GM23338 (cell line): ENCODE measurements around the gene WDR70. TPM values are rescaled to one million over a fixed set of nuclear protein-coding genes. Genes with fewer than 3 reads are reported as not detected.

Experiments used
- ATAC-seq: fragments of 200-7000 bp; cut with Tn5 transposase; 3 replicates; pipeline ENCODE4 v1.9.1; 2020
- DNase-seq: peaks from one replicate; pipeline ENCODE4 v3.0.0-alpha.2; 2015; ENCODE audit warnings: low spot score
- H2AFZ ChIP-seq: fragments of 200-600 bp; sonication (generic); 2 replicates; pipeline ENCODE4 v1.8.0; 2016; ENCODE audit warnings: antibody characterized with exemption, mild to moderate bottlenecking, moderate library complexity
- H3F3A ChIP-seq: fragments of 200-600 bp; sonication (generic); replicated peaks from 2 replicates; pipeline ENCODE4 v1.8.0; 2017; ENCODE audit warnings: antibody characterized with exemption, mixed run types, low read depth
- H3K27ac ChIP-seq: fragments of 200-600 bp; sonication (generic); 2 replicates; pipeline ENCODE4 v1.6.1; 2016; ENCODE audit warnings: low read depth
- H3K27me3 ChIP-seq: fragments of 200-600 bp; sonication (generic); 2 replicates; pipeline ENCODE4 v1.8.0; 2016; ENCODE audit warnings: mild to moderate bottlenecking, mixed run types, moderate library complexity; ENCODE audit not compliant: insufficient read depth
- H3K36me3 ChIP-seq: fragments of 200-600 bp; sonication (generic); 2 replicates; pipeline ENCODE4 v1.8.0; 2016; ENCODE audit warnings: mild to moderate bottlenecking; ENCODE audit not compliant: insufficient read depth
- H3K4me1 ChIP-seq: fragments of 200-600 bp; sonication (generic); 2 replicates; pipeline ENCODE4 v1.8.0; 2016; ENCODE audit warnings: mild to moderate bottlenecking, moderate library complexity; ENCODE audit not compliant: insufficient read depth
- H3K4me2 ChIP-seq: fragments of 200-600 bp; sonication (generic); 2 replicates; pipeline ENCODE4 v1.7.1; 2017; ENCODE audit warnings: mixed run types
- H3K4me3 ChIP-seq: fragments of 200-600 bp; sonication (generic); 2 replicates; pipeline ENCODE4 v1.6.1; 2016; ENCODE audit warnings: mixed run types
- H3K79me2 ChIP-seq: fragments of 200-600 bp; sonication (generic); replicated peaks from 2 replicates; pipeline ENCODE4 v1.8.0; 2017; ENCODE audit warnings: mild to moderate bottlenecking; ENCODE audit not compliant: insufficient read depth
- H3K9me2 ChIP-seq: fragments of 200-600 bp; sonication (generic); 2 replicates; pipeline ENCODE4 v1.8.0; 2017; ENCODE audit not compliant: insufficient read depth
- H4K20me1 ChIP-seq: fragments of 200-600 bp; sonication (generic); replicated peaks from 2 replicates; pipeline ENCODE4 v1.8.0; 2017; ENCODE audit warnings: mild to moderate bottlenecking; ENCODE audit not compliant: insufficient read depth
- H3K27ac Mint-ChIP-seq: 2 replicates; pipeline ENCODE4 v1.8.0; 2020; ENCODE audit warnings: inconsistent platforms, mild to moderate bottlenecking, moderate library complexity, mixed read lengths
- H3K27me3 Mint-ChIP-seq: 3 replicates; pipeline ENCODE4 v1.8.0; 2022; ENCODE audit warnings: low read depth, mild to moderate bottlenecking, moderate library complexity, mixed read lengths, inconsistent platforms; ENCODE audit not compliant: insufficient read depth, poor library complexity
- H3K36me3 Mint-ChIP-seq: 3 replicates; pipeline ENCODE4 v1.8.0; 2021; ENCODE audit warnings: low read depth, mild to moderate bottlenecking, inconsistent platforms, moderate library complexity, mixed read lengths
- H3K4me1 Mint-ChIP-seq: 3 replicates; pipeline ENCODE4 v1.8.0; 2020; ENCODE audit warnings: mild to moderate bottlenecking, inconsistent platforms, mixed read lengths
- H3K4me3 Mint-ChIP-seq: 3 replicates; pipeline ENCODE4 v1.8.0; 2021; ENCODE audit warnings: moderate library complexity, mild to moderate bottlenecking, inconsistent platforms, mixed read lengths
- H3K9me3 Mint-ChIP-seq: 3 replicates; pipeline ENCODE4 v1.8.0; 2020; ENCODE audit warnings: moderate library complexity, mild to moderate bottlenecking, inconsistent platforms, mixed read lengths
- CREB1 ChIP-seq: fragments of 250-450 bp; sonication (Bioruptor Pico); IDR thresholded peaks from 2 replicates; pipeline ENCODE4 v1.5.0; 2020; ENCODE audit warnings: low read depth, mild to moderate bottlenecking, moderate library complexity
- CTCF ChIP-seq, 2 experiments: fragments of 200-600 bp in 1 of 2; sonication (generic) in 1 of 2; conservative IDR thresholded peaks; 2 replicates each; pipeline versions ENCODE4 v1.5.1 to v1.6.1; 2016 to 2017; ENCODE audit warnings: antibody characterized with exemption in 2 of 2, low read depth in 2 of 2, mild to moderate bottlenecking in 2 of 2, moderate library complexity in 1 of 2
- ETS1 ChIP-seq: IDR thresholded peaks from 2 replicates; pipeline ENCODE4 v1.6.1; 2016; ENCODE audit warnings: antibody characterized with exemption
- EZH2 ChIP-seq: fragments of 200-600 bp; sonication (generic); IDR thresholded peaks from one replicate; pipeline ENCODE4 v1.8.0; 2017; ENCODE audit warnings: antibody characterized with exemption, mild to moderate bottlenecking, low read depth; ENCODE audit not compliant: unreplicated experiment
- EZH2phosphoT487 ChIP-seq: fragments of 200-600 bp; sonication (generic); IDR thresholded peaks from one replicate; pipeline ENCODE4 v1.8.1; 2018; ENCODE audit warnings: antibody characterized with exemption; ENCODE audit not compliant: unreplicated experiment
- JUNB ChIP-seq: IDR thresholded peaks from one replicate; pipeline ENCODE4 v1.6.1; 2016; ENCODE audit warnings: antibody characterized with exemption; ENCODE audit not compliant: unreplicated experiment
- NANOG ChIP-seq: IDR thresholded peaks from 2 replicates; pipeline ENCODE4 v1.6.1; 2016; ENCODE audit warnings: antibody characterized with exemption, borderline replicate concordance
- POLR2AphosphoS5 ChIP-seq: IDR thresholded peaks from 2 replicates; pipeline ENCODE4 v1.6.1; 2016; ENCODE audit warnings: antibody characterized with exemption, low read depth
- REST ChIP-seq: IDR thresholded peaks from one replicate; pipeline ENCODE4 v1.6.1; 2018; ENCODE audit warnings: antibody characterized with exemption; ENCODE audit not compliant: unreplicated experiment
- STAT1 ChIP-seq: IDR thresholded peaks from one replicate; pipeline ENCODE4 v1.6.1; 2016; ENCODE audit warnings: antibody characterized with exemption; ENCODE audit not compliant: unreplicated experiment
- ZNF114 ChIP-seq: fragments of 250-450 bp; sonication (Bioruptor Pico); IDR thresholded peaks from 2 replicates; pipeline ENCODE4 v1.5.0; 2020; ENCODE audit warnings: mild to moderate bottlenecking, moderate library complexity
- ZNF331 ChIP-seq: fragments of 250-450 bp; sonication (Bioruptor Pico); IDR thresholded peaks from 2 replicates; pipeline ENCODE4 v1.5.0; 2020; ENCODE audit warnings: low read depth, mild to moderate bottlenecking, moderate library complexity
- ZNF462 ChIP-seq: fragments of 250-450 bp; sonication (Bioruptor Pico); IDR thresholded peaks from 2 replicates; pipeline ENCODE4 v1.5.0; 2020; ENCODE audit warnings: mild to moderate bottlenecking, moderate library complexity
- polyA plus RNA-seq: library from polyadenylated mRNA; unstranded; fragments of >200 nt; fragmentation: Nextera tagmentation; extraction: Ambion mirVana; gene quantifications from 2 replicates; pipeline ENCODE4 v1.2.1, GENCODE V29; 2016
- total RNA-seq: library from RNA; depleted of rRNA; stranded (reverse); fragments of >200 nt; shearing (Covaris generic); gene quantifications from 2 replicates; pipeline ENCODE4 v1.2.3, GENCODE V29; 2014

Gene WDR70
- total and polyA plus RNA-seq, 2 experiments from 2014 or later = 34.9 to 86.7 TPM

GRCh38 chr5:37490120-37490810 is 111.1 kb downstream of the WDR70 start:
- no peak overlapping the region for H3K4me3 ChIP-seq
- DNase-seq (no peak), ATAC-seq (peak; percentile 88)
- H3K36me3 ChIP-seq = no peaks in the 10 kb centered on the region
- H3K79me2 ChIP-seq = no peaks in the 10 kb centered on the region
- H3K9me3 Mint-ChIP-seq = no peaks in the 10 kb centered on the region
- no peak overlapping the region for H3K4me3 Mint-ChIP-seq
- no peak overlapping the region for H3K4me2 ChIP-seq
- TF ChIP-seq EZH2 (no peak), CREB1 (CRISPR knock-in tag) (no peak), STAT1 (no peak), ZNF331 (CRISPR knock-in tag) (no peak), EZH2phosphoT487 (no peak), CTCF (conservative IDR thresholded peaks at IDR 0.05; ENCODE audit: low read depth in 2 of 2) (no peak), ZNF462 (CRISPR knock-in tag) (no peak), ZNF114 (CRISPR knock-in tag) (no peak), NANOG (no peak), ETS1 (no peak), JUNB (no peak), POLR2AphosphoS5 (no peak), REST (no peak)
- no peak overlapping the region for H3K27ac ChIP-seq
- no peak overlapping the region for H2AFZ ChIP-seq
- H4K20me1 ChIP-seq = no peaks in the 10 kb centered on the region
- no peaks in the 10 kb centered on the region for H3F3A ChIP-seq
- H3K4me1 Mint-ChIP-seq = no peaks in the 10 kb centered on the region
- H3K4me1 ChIP-seq = no peaks in the 10 kb centered on the region
- no peaks in the 10 kb centered on the region for H3K9me2 ChIP-seq
- no peaks in the 10 kb centered on the region for H3K27me3 ChIP-seq
- H3K27ac Mint-ChIP-seq = no peak overlapping the region
- H3K27me3 Mint-ChIP-seq = peaks cover 2% of the 10 kb centered on the region
- peaks cover 13% of the 10 kb centered on the region for H3K36me3 Mint-ChIP-seq
